Measurements from ENCODE around the gene FBXO38.

The FBXO38 gene

DNA sequence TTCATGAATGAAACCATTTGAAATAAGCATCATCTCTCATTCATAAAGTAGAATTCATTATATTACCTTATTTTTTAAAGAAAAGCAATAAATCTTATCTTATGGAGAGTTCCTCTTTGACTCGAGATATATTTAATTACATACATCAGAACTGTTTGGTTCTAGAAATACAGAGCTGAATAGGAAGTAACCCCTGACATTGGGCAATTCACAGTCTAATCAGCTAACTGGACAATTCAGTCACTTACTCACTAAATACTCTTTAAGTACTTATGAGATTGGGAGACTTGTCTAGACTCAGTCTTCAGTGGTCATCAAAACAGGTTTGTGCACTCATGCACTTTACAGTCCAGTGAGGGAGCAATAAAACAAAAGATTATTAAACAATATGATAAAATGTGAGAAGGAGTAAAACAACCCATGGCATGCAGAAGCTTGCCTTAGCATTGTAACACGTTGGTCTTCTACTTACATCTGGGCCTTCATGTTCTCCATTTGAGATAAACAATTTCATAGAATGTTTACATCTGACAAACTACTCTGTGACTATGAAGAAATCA lies 11.5 kb upstream of the FBXO38 start:
- no peak for TF ChIP-seq JUND (IDR thresholded peaks at IDR 0.05; ENCODE audit: low read depth)
- no peak for DNase-seq (ENCODE audit: low read depth in 1 of 2, low spot score in 1 of 2)
- in situ Hi-C loops (cut with HindIII; ENCODE audit: low pct_unique_long_range_greater_than_20kb, low sequenced_read_pairs), result no loop called here

GRCh38 chr5:148372893-148373292 lies 10.9 kb upstream of the FBXO38 start:
- no peak for TF ChIP-seq JUND (IDR thresholded peaks at IDR 0.05; ENCODE audit: low read depth)
- DNase-seq (ENCODE audit: low read depth in 1 of 2, low spot score in 1 of 2), result no peak
- in situ Hi-C loops (cut with HindIII; ENCODE audit: low pct_unique_long_range_greater_than_20kb, low sequenced_read_pairs), result no loop called here

DNA sequence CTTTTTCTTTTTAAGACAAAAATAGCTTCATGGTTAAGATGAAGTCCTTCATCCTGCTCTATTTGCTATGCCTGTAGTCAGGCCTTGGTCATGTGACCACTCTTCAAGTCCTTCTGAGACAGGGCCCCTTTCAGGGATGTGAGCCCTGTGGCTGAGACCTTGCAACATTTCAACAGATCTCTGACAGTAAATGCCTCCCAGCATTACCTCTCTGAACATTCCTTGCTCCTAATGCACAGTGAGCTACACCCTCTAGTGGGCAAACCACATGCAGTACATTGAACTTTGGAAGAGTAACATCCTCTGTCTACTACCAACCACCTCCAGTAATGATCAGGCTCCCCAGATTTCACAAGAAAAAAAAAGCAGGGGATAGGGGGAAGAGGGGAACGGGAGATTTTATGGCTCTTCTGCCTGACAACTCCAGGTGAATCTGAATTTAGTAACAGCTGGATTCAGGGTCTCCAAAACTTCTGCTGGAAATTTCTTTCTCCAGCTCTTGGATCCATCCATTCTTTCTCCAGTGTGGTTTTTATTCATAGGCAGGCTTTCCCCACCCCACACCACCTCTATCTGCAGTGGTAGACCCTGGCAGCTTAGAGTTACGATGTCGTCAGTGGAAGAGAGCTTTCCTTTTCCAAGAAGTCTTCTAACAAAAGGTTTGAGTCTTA lies 8.9 kb upstream of the FBXO38 start:
- peak; percentile 50 to 87 for DNase-seq (ENCODE audit: low read depth in 1 of 2, low spot score in 1 of 2)
- TF ChIP-seq JUND (IDR thresholded peaks at IDR 0.05; ENCODE audit: low read depth), result no peak

GRCh38 chr5:148376198-148376597 lies 7.6 kb upstream of the FBXO38 start:
- in situ Hi-C loops (cut with HindIII; ENCODE audit: low pct_unique_long_range_greater_than_20kb, low sequenced_read_pairs), result no loop called here
- TF ChIP-seq JUND (IDR thresholded peaks at IDR 0.05; ENCODE audit: low read depth), result no peak
- no peak for DNase-seq (ENCODE audit: low read depth in 1 of 2, low spot score in 1 of 2)

More for the DNA sequence above, 8.9 kb upstream of the FBXO38 start:
- in situ Hi-C loops (cut with HindIII; ENCODE audit: low pct_unique_long_range_greater_than_20kb, low sequenced_read_pairs), result no loop called here

GRCh38 chr5:148378670-148379069 lies 5.1 kb upstream of the FBXO38 start:
- DNase-seq (ENCODE audit: low read depth in 1 of 2, low spot score in 1 of 2), result no peak
- in situ Hi-C loops (cut with HindIII; ENCODE audit: low pct_unique_long_range_greater_than_20kb, low sequenced_read_pairs), result no loop called here
- TF ChIP-seq JUND (IDR thresholded peaks at IDR 0.05; ENCODE audit: low read depth), result no peak

DNA sequence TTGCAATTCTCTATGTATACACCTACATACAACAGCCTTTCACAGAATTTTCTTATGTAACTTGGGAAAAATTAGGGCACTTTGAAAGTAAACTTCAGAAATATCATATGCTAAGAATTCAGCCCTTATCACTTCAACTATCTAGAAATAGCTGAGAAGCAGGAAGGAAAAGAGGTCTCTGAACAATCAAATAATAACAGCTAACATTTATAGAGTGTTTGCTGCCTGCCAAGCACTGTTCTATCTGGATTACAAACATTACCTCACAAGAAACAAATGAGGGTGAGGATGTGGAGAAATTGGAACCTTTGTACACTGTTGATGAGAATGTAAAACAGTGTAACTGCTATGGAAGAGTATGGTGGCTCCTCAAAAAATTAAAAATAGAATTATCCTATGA lies 4.4 kb upstream of the FBXO38 start:
- no peak for DNase-seq (ENCODE audit: low read depth in 1 of 2, low spot score in 1 of 2)
- TF ChIP-seq JUND (IDR thresholded peaks at IDR 0.05; ENCODE audit: low read depth), result no peak
- in situ Hi-C loops (cut with HindIII; ENCODE audit: low pct_unique_long_range_greater_than_20kb, low sequenced_read_pairs), result no loop called here

GRCh38 chr5:148381906-148382305 lies 1.9 kb upstream of the FBXO38 start:
- in situ Hi-C loops (cut with HindIII; ENCODE audit: low pct_unique_long_range_greater_than_20kb, low sequenced_read_pairs), result no loop called here
- no peak for DNase-seq (ENCODE audit: low read depth in 1 of 2, low spot score in 1 of 2)
- TF ChIP-seq JUND (IDR thresholded peaks at IDR 0.05; ENCODE audit: low read depth), result no peak

DNA sequence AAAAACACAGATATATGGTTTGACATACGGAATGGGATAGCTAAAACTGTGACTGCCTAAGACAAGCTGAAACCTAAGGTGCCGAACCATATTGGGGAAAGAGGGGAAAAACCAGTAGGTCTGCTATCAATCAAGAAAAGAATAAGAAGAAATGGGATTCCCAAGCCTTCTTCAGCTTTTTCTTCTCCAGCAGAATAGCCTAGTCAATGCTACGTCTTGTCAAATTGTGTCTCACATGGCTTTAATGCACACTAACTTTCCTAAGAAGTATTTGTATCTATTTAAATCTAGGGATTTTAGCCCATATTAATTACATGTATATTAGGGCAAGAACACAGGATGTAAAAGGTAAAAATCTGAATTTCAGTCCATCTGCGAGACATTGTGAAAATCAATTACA lies 797 bp upstream of the FBXO38 start:
- TF ChIP-seq JUND (IDR thresholded peaks at IDR 0.05; ENCODE audit: low read depth), result no peak
- DNase-seq (ENCODE audit: low read depth in 1 of 2, low spot score in 1 of 2), result no peak
- in situ Hi-C loops (cut with HindIII; ENCODE audit: low pct_unique_long_range_greater_than_20kb, low sequenced_read_pairs), result no loop called here

GRCh38 chr5:148384380-148384737 lies 601 bp downstream of the FBXO38 start:
- DNase-seq (ENCODE audit: low read depth in 1 of 2, low spot score in 1 of 2), result no peak
- no peak for TF ChIP-seq JUND (IDR thresholded peaks at IDR 0.05; ENCODE audit: low read depth)
- in situ Hi-C loops (cut with HindIII; ENCODE audit: low pct_unique_long_range_greater_than_20kb, low sequenced_read_pairs), result no loop called here

DNA sequence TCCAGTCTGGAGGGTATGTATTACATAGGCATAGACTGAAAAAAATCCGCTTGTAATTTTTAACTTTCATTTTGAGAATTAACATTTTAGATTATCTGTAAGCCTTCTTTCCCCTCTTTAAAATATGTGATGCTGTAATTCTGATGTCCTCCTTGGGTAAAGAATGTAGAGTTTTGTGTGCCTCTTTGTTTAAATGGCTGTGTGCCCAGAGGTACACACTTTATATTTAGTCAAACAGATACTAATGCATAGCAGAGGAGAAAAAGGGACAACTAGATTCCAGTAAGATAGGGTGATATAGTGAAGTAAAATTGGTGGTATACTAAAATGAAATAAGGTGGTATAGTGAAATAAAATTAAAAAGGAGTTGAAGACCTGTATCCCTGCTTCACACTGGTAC lies 1.3 kb downstream of the FBXO38 start:
- in situ Hi-C loops (cut with HindIII; ENCODE audit: low pct_unique_long_range_greater_than_20kb, low sequenced_read_pairs), result no loop called here
- no peak for TF ChIP-seq JUND (IDR thresholded peaks at IDR 0.05; ENCODE audit: low read depth)
- no peak for DNase-seq (ENCODE audit: low read depth in 1 of 2, low spot score in 1 of 2)

DNA sequence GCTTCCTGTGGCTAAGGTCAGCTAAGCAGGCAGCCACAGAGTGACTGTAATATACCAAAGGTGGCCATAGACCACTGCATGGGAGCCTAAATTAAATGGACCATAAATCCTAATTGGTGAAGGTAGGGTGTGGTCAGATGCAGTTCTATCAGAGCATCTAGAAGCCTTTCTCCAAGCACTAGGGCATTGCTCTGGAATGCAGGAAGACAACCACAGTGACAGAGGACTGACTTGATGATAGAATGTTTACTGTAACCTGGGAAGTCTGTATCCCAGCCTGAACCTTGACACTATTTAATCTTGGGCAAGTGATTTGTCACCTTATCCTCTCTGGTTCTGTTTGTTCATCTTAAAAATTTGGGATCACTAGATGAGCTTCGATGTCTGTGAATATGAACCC lies 2.3 kb downstream of the FBXO38 start:
- DNase-seq (ENCODE audit: low read depth in 1 of 2, low spot score in 1 of 2), result peak in 1 of 2 experiments; percentile 24
- in situ Hi-C loops (cut with HindIII; ENCODE audit: low pct_unique_long_range_greater_than_20kb, low sequenced_read_pairs), result no loop called here
- TF ChIP-seq JUND (IDR thresholded peaks at IDR 0.05; ENCODE audit: low read depth), result no peak

GRCh38 chr5:148387325-148387724 lies 3.6 kb downstream of the FBXO38 start:
- TF ChIP-seq JUND (IDR thresholded peaks at IDR 0.05; ENCODE audit: low read depth), result no peak
- no peak for DNase-seq (ENCODE audit: low read depth in 1 of 2, low spot score in 1 of 2)
- in situ Hi-C loops (cut with HindIII; ENCODE audit: low pct_unique_long_range_greater_than_20kb, low sequenced_read_pairs), result no loop called here

- in situ Hi-C loops (cut with HindIII; ENCODE audit: low pct_unique_long_range_greater_than_20kb, low sequenced_read_pairs), result no loop called here
- no peak for DNase-seq (ENCODE audit: low read depth in 1 of 2, low spot score in 1 of 2)
- TF ChIP-seq JUND (IDR thresholded peaks at IDR 0.05; ENCODE audit: low read depth), result no peak
Measured at GRCh38 chr5:148388696-148389095, 4.9 kb downstream of the FBXO38 start.

DNA sequence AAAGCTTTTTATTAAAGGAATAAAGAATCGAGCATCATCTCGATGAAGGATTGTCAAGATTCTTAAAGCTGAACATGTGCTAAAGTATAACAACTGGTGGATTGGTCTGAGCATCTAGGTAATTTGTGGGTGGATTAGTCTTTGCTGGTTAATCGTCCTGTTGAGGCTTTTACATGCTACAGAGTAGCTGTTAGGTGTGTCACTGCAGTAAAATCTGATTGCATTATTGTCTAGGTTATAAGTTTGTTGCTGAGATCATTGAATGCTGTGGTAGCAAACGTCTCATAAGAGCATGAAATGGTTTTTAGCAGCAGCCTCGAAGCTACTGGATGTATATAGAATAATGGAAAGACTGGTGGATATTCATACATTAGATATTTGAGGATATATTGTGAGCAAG lies 7.2 kb downstream of the FBXO38 start:
- no peak for DNase-seq (ENCODE audit: low read depth in 1 of 2, low spot score in 1 of 2)
- TF ChIP-seq JUND (IDR thresholded peaks at IDR 0.05; ENCODE audit: low read depth), result no peak

More for the DNA sequence above, 7.2 kb downstream of the FBXO38 start:
- in situ Hi-C loops (cut with HindIII; ENCODE audit: low pct_unique_long_range_greater_than_20kb, low sequenced_read_pairs), result no loop called here

Measured in T47D (cell line).